Measurements from ENCODE around the gene MYLK. TPM values are rescaled to one million over a fixed set of nuclear protein-coding genes. Genes with fewer than 3 reads are reported as not detected.
"Not testable (repeated sequence)": the region's sequence is repeated elsewhere in the genome, so short reads cannot be mapped to it uniquely, and the experiment has no call there.

The MYLK gene
- total RNA-seq, 1 donor from 2014 or later, result 50.5 TPM

DNA sequence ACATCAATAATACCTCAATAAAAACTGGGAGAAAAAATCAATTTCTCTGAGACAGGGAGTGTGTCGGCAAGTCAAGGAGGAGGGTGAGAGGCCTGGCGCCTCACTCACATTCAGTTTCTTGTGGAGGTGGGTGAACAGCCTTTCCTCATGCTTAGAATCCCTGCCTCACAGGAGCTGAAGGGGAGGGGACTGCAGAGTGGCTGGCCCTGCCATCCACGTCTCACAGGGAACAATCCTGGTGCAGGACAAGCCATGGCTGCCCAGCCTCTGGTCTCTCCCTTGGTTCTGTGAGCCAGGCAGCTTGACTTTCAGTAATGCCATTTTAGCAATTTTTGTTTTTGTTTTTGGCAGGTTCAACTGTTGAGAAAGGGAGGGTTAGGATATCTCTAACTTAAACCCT lies 172.8 kb downstream of the MYLK start:
- no peaks in the 10 kb centered on the region for H4K20me1 ChIP-seq (ENCODE audit: insufficient read depth, low read length)
- no peaks in the 10 kb centered on the region for H3K79me2 ChIP-seq (ENCODE audit: insufficient read depth, low read length)
- peaks cover 6% of the 10 kb centered on the region for H3K4me1 ChIP-seq (ENCODE audit: insufficient read depth, low read length)
- H3K36me3 Mint-ChIP-seq (ENCODE audit: low read depth, unreplicated experiment), result peaks cover 27% of the 10 kb centered on the region
- H3K36me3 ChIP-seq (ENCODE audit: insufficient read depth, low read length), result peaks cover 8% of the 10 kb centered on the region
- no peaks in the 10 kb centered on the region for H3K9me3 ChIP-seq (ENCODE audit: insufficient read depth, low read depth, low read length)
- no peak overlapping the region for H3K4me3 Mint-ChIP-seq (ENCODE audit: unreplicated experiment)
- H3K9me3 Mint-ChIP-seq (ENCODE audit: unreplicated experiment), result no peaks in the 10 kb centered on the region
- FAIRE-seq (no peak), DNase-seq (ENCODE audit: low read depth) (no peak)
- H3K4me2 ChIP-seq (ENCODE audit: low read length), result no peak overlapping the region
- no peaks in the 10 kb centered on the region for H3K27me3 Mint-ChIP-seq (ENCODE audit: low read depth, unreplicated experiment)
- H3K4me1 Mint-ChIP-seq (ENCODE audit: low read depth, unreplicated experiment), result peaks cover 27% of the 10 kb centered on the region
- no peak overlapping the region for H3K27ac ChIP-seq (ENCODE audit: low read depth, low read length)
- H3K4me3 ChIP-seq (ENCODE audit: insufficient read depth, low read depth, low read length), result no peak overlapping the region
- H3K27ac Mint-ChIP-seq (ENCODE audit: unreplicated experiment), result no peak overlapping the region
- no peak overlapping the region for H3K9ac ChIP-seq (ENCODE audit: low read length)
- H3K27me3 ChIP-seq (ENCODE audit: insufficient read depth, low read length), result no peaks in the 10 kb centered on the region
- TF ChIP-seq, protein P1, sequence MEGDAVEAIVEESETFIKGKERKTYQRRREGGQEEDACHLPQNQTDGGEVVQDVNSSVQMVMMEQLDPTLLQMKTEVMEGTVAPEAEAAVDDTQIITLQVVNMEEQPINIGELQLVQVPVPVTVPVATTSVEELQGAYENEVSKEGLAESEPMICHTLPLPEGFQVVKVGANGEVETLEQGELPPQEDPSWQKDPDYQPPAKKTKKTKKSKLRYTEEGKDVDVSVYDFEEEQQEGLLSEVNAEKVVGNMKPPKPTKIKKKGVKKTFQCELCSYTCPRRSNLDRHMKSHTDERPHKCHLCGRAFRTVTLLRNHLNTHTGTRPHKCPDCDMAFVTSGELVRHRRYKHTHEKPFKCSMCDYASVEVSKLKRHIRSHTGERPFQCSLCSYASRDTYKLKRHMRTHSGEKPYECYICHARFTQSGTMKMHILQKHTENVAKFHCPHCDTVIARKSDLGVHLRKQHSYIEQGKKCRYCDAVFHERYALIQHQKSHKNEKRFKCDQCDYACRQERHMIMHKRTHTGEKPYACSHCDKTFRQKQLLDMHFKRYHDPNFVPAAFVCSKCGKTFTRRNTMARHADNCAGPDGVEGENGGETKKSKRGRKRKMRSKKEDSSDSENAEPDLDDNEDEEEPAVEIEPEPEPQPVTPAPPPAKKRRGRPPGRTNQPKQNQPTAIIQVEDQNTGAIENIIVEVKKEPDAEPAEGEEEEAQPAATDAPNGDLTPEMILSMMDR (IDR thresholded peaks at IDR 0.05; ENCODE audit: insufficient read depth, low read depth, low read length), result no peak
- TF ChIP-seq EZH2 (IDR thresholded peaks at IDR 0.05; ENCODE audit: insufficient read depth, low read length), result no peak
- no peak overlapping the region for H2AFZ ChIP-seq (ENCODE audit: low read depth, low read length)

DNA sequence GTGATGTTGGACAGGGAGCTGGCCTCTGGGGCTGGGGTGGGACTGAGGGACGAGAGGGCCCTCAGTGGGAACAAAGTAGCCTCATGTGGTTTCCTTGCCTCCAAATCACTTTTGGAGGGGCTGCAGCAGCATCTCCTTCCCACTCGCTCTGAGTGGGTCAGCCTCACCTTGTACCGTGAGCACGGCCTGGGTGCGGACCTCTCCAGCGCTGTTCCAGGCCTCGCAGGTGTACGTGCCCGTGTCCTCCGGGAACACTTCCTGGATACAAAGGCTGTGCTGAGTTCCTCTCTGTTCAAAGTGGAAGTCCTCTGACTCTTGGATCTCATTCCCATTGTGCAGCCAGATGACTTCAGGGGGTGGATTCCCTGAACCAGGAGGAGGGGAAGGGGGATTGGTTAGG lies 175.6 kb downstream of the MYLK start:
- peaks cover 26% of the 10 kb centered on the region for H3K4me1 Mint-ChIP-seq (ENCODE audit: low read depth, unreplicated experiment)
- TF ChIP-seq EZH2 (IDR thresholded peaks at IDR 0.05; ENCODE audit: insufficient read depth, low read length), result no peak
- TF ChIP-seq, protein P1 (IDR thresholded peaks at IDR 0.05; ENCODE audit: insufficient read depth, low read depth, low read length), result no peak
- no peaks in the 10 kb centered on the region for H3K79me2 ChIP-seq (ENCODE audit: insufficient read depth, low read length)
- H3K36me3 ChIP-seq (ENCODE audit: insufficient read depth, low read length), result peaks cover 4% of the 10 kb centered on the region
- peaks cover 18% of the 10 kb centered on the region for H3K4me1 ChIP-seq (ENCODE audit: insufficient read depth, low read length)
- FAIRE-seq, result no peak
- H3K27me3 Mint-ChIP-seq (ENCODE audit: low read depth, unreplicated experiment), result no peaks in the 10 kb centered on the region
- H3K36me3 Mint-ChIP-seq (ENCODE audit: low read depth, unreplicated experiment), result peaks cover 16% of the 10 kb centered on the region
- H4K20me1 ChIP-seq (ENCODE audit: insufficient read depth, low read length), result no peaks in the 10 kb centered on the region
- H3K27me3 ChIP-seq (ENCODE audit: insufficient read depth, low read length), result no peaks in the 10 kb centered on the region
- no peak overlapping the region for H3K4me3 ChIP-seq (ENCODE audit: insufficient read depth, low read depth, low read length)
- H3K4me3 Mint-ChIP-seq (ENCODE audit: unreplicated experiment), result no peak overlapping the region
- H3K4me2 ChIP-seq (ENCODE audit: low read length), result no peak overlapping the region
- H3K27ac ChIP-seq (ENCODE audit: low read depth, low read length), result no peak overlapping the region
- no peaks in the 10 kb centered on the region for H3K9me3 ChIP-seq (ENCODE audit: insufficient read depth, low read depth, low read length)
- H2AFZ ChIP-seq (ENCODE audit: low read depth, low read length), result no peak overlapping the region
- no peak overlapping the region for H3K27ac Mint-ChIP-seq (ENCODE audit: unreplicated experiment)
- no peaks in the 10 kb centered on the region for H3K9me3 Mint-ChIP-seq (ENCODE audit: unreplicated experiment)
- no peak overlapping the region for H3K9ac ChIP-seq (ENCODE audit: low read length)
- DNase-seq (ENCODE audit: low read depth), result no peak

DNA sequence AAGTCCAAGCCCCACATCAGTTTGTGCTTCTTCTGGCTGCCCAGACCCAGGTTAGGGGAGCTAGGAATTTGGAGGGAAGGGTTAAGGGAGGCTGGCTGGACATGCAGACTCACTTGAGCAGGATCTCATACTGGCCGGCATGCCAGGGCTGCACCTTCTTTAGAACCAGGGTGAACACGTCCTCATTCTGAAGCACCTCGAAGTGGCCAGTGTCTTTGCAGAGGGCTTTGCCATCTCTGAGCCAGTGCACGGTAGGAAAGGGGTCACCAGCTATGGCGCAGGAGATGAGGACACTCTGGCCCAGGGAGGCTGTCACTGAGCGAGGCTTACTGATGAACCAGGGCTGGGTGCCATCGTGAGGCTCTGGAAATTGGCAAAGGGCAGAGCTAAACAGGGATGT lies 176.5 kb downstream of the MYLK start:
- not testable (repeated sequence) for H3K4me3 ChIP-seq (ENCODE audit: insufficient read depth, low read depth, low read length); H3K4me3 Mint-ChIP-seq (ENCODE audit: unreplicated experiment); H3K27me3 Mint-ChIP-seq (ENCODE audit: low read depth, unreplicated experiment); H3K4me2 ChIP-seq (ENCODE audit: low read length); H3K27me3 ChIP-seq (ENCODE audit: insufficient read depth, low read length); H3K27ac Mint-ChIP-seq (ENCODE audit: unreplicated experiment); H2AFZ ChIP-seq (ENCODE audit: low read depth, low read length); H3K9me3 ChIP-seq (ENCODE audit: insufficient read depth, low read depth, low read length); H3K27ac ChIP-seq (ENCODE audit: low read depth, low read length); FAIRE-seq; H3K36me3 ChIP-seq (ENCODE audit: insufficient read depth, low read length); DNase-seq (ENCODE audit: low read depth); H3K9ac ChIP-seq (ENCODE audit: low read length); H4K20me1 ChIP-seq (ENCODE audit: insufficient read depth, low read length); H3K9me3 Mint-ChIP-seq (ENCODE audit: unreplicated experiment); H3K79me2 ChIP-seq (ENCODE audit: insufficient read depth, low read length)
- Mint-ChIP-seq H3K36me3 (ENCODE audit: low read depth, unreplicated experiment) (peaks cover 16% of the 10 kb centered on the region), H3K4me1 (ENCODE audit: low read depth, unreplicated experiment) (peaks cover 23% of the 10 kb centered on the region)
- H3K4me1 ChIP-seq (ENCODE audit: insufficient read depth, low read length), result peaks cover 18% of the 10 kb centered on the region

All from astrocyte (in vitro differentiated cells and primary cell).